AG04449 (cell line): ENCODE measurements around the gene PCCA.

ENCODE experiments used
- CTCF ChIA-PET: fragments of 350-600 bp; formaldehyde crosslinking; extraction: SDS; loops from one replicate; lab custom pipeline; 2021; ENCODE audit warnings: antibody characterized with exemption; lab: Yijun Ruan, JAX
- POLR2A ChIA-PET: fragments of 400-600, 350-600 bp; formaldehyde crosslinking; extraction: SDS; loops from one replicate; lab custom pipeline; 2020; ENCODE audit warnings: antibody characterized with exemption, inconsistent platforms; lab: Yijun Ruan, JAX
- DNase-seq: peaks from one replicate; pipeline ENCODE4 v3.0.0-alpha.2; 2010; ENCODE audit warnings: low read depth, low spot score
- H3K4me3 ChIP-seq: 2 replicates; pipeline ENCODE4 v1.5.1; 2011; ENCODE audit warnings: low read depth, mild to moderate bottlenecking, control low read depth, low read length
- TF ChIP-seq, protein P1 (sequence below): IDR thresholded peaks from one replicate; pipeline ENCODE4 v1.5.1; 2011; ENCODE audit warnings: mild to moderate bottlenecking, moderate library complexity, low read length, control low read depth, inconsistent platforms; ENCODE audit not compliant: insufficient read depth; ENCODE audit errors: missing control alignments

PCCA gene

GRCh38 chr13:100229603-100230002, 140.7 kb downstream of the PCCA start:
- DNase-seq = no peak
- TF ChIP-seq, protein P1, sequence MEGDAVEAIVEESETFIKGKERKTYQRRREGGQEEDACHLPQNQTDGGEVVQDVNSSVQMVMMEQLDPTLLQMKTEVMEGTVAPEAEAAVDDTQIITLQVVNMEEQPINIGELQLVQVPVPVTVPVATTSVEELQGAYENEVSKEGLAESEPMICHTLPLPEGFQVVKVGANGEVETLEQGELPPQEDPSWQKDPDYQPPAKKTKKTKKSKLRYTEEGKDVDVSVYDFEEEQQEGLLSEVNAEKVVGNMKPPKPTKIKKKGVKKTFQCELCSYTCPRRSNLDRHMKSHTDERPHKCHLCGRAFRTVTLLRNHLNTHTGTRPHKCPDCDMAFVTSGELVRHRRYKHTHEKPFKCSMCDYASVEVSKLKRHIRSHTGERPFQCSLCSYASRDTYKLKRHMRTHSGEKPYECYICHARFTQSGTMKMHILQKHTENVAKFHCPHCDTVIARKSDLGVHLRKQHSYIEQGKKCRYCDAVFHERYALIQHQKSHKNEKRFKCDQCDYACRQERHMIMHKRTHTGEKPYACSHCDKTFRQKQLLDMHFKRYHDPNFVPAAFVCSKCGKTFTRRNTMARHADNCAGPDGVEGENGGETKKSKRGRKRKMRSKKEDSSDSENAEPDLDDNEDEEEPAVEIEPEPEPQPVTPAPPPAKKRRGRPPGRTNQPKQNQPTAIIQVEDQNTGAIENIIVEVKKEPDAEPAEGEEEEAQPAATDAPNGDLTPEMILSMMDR = no peak
- CTCF ChIA-PET = interaction anchor here (1.5 kb wide), 1 partner anchor 311 kb away, joined by 5 read pairs; no protein-coding TSS in a partner anchor
- no peak overlapping the region for H3K4me3 ChIP-seq
- POLR2A ChIA-PET = no interaction called here

DNA sequence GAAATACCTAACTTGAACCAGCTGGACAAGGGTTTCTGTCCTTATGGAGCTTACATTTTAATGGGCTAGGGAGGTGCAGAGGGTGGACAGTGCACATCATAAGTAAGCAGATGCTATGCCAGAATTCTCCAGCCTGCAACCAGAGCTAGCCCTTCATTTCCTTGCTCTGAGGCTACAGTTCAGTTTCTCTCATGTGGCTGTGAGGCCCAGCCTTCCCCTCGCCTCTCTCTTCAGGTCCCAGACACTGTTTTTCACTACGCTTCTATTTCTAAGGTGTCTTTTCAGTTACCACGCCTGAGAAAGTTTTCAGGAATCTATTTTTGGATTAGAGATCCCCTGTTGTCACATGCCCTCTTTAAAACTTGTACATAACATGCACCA, 141.9 kb downstream of the PCCA start:
- TF ChIP-seq, protein P1 = no peak
- ChIA-PET CTCF (interaction anchor here (1.0 to 6.3 kb wide), 6 partner anchors 8 to 316 kb away, joined by 3 to 121 read pairs (median 4); no protein-coding TSS in a partner anchor), POLR2A (no interaction called here)
- no peak overlapping the region for H3K4me3 ChIP-seq
- no peak for DNase-seq

GRCh38 chr13:100231176-100231575, 142.3 kb downstream of the PCCA start:
- ChIA-PET POLR2A (no interaction called here), CTCF (interaction anchor here (0.9 to 6.3 kb wide), 9 partner anchors 9 to 574 kb away, joined by 3 to 121 read pairs (median 3); no protein-coding TSS in a partner anchor)
- no peak overlapping the region for H3K4me3 ChIP-seq
- DNase-seq = no peak
- TF ChIP-seq, protein P1 = no peak

- CTCF ChIA-PET = interaction anchor here (0.7 to 6.3 kb wide), 13 partner anchors 9 to 1530 kb away, joined by 3 to 121 read pairs (median 3); partner anchors contain the start of gene ZIC2
- DNase-seq = no peak
- TF ChIP-seq, protein P1 = no peak
- POLR2A ChIA-PET = no interaction called here
- H3K4me3 ChIP-seq = no peak overlapping the region
These were observed 145.1 kb downstream of the PCCA start for GRCh38 chr13:100234006-100234405.

DNA sequence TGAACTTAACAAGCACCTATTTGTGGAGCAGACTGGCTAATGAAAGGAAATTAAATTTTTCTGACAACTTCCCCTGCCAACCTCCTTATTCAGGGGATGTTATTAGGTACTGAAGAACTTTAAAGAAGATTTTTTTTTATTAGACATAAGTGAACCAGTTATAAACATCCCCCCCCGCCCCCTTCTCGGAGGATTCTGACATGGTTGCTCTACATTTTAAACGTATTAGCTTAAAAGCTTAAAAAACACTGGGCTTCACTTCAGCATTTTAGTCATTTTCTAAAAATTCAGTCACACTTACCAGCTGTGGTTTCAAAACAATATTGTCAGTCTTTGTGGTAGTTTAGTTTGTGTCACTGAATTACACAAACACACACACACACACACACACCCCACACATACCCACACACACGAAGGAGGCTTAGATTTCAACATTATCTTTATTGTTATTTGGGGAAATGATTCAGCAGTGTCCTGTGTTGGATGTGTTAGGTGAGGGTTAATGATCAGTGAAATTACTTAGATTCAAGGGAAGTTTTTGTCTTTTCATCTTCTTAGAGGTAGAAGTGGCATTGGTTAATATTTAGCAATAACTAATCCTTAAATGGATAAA, 145.7 kb downstream of the PCCA start:
- DNase-seq = no peak
- ChIA-PET CTCF (interaction anchor here (0.7 to 6.3 kb wide), 27 partner anchors 7 to 1529 kb away, joined by 3 to 121 read pairs (median 4); partner anchors contain the start of genes PCCA and ZIC2), POLR2A (no interaction called here)
- TF ChIP-seq, protein P1 = no peak
- no peak overlapping the region for H3K4me3 ChIP-seq

GRCh38 chr13:100235311-100235901, 146.5 kb downstream of the PCCA start:
- TF ChIP-seq, protein P1 = peak; percentile 30
- H3K4me3 ChIP-seq = no peak overlapping the region
- POLR2A ChIA-PET = interaction anchor here (0.7 kb wide), 1 partner anchor 200 kb away, joined by 3 read pairs; no protein-coding TSS in a partner anchor
- no peak for DNase-seq
- CTCF ChIA-PET = interaction anchor here (0.6 to 6.3 kb wide), 27 partner anchors 8 to 580 kb away, joined by 3 to 121 read pairs (median 4); partner anchors contain the start of gene PCCA
